ENCODE results near the gene THBD. TPM values are rescaled to one million over a fixed set of nuclear protein-coding genes. Genes with fewer than 3 reads are reported as not detected.

THBD gene
- total RNA-seq = 10 to 100 TPM in 1 of 2 donors, 1 to 10 TPM in 1; 6.6 to 88.4 TPM

- Histone ChIP-seq H3K27me3 (replicated peaks; ENCODE audit: insufficient read depth) (peaks cover 7% of the 10 kb centered on the region), H3K27ac (peak within 1 kb of the TSS; percentile 12 to 27), H3K4me3 (peak within 1 kb of the TSS; percentile 24 to 28), H3K4me1 (replicated peaks) (no peaks in the 10 kb centered on the region), H3K9me3 (no peaks in the 10 kb centered on the region), H3K36me3 (no peaks in the 10 kb centered on the region)
- TF ChIP-seq POLR2A (IDR thresholded peaks at IDR 0.05) (peak; percentile 44), POLR2AphosphoS5 (IDR thresholded peaks at IDR 0.05) (no peak)
- 1% methylated on average over 45 of the region's 79 CpGs for WGBS
- peak; percentile 35 for DNase-seq (ENCODE audit: low spot score)
- intact Hi-C loops (cut with DNase I) = loop anchor here (10.0 kb wide), 2 partner anchors 295 to 355 kb away; no protein-coding TSS in a partner anchor
Measured at GRCh38 chr20:23049201-23050075, at the start of gene THBD. Gene THBD (minus strand): TSS chr20:23049672. CDS start chr20:23049504, 168 bp downstream.

GRCh38 chr20:23097636-23098580 is 48.4 kb upstream of the THBD start:
- H3K27ac ChIP-seq = no peak overlapping the region

GRCh38 chr20:23096986-23097520 is 47.6 kb upstream of the THBD start:
- Histone ChIP-seq H3K4me3 (no peak overlapping the region), H3K9me3 (no peaks in the 10 kb centered on the region), H3K27ac (no peak overlapping the region), H3K27me3 (replicated peaks; ENCODE audit: insufficient read depth) (no peaks in the 10 kb centered on the region), H3K36me3 (no peaks in the 10 kb centered on the region), H3K4me1 (replicated peaks) (no peaks in the 10 kb centered on the region)
- 54% methylated on average over 11 of the region's 11 CpGs for WGBS
- TF ChIP-seq POLR2AphosphoS5 (IDR thresholded peaks at IDR 0.05) (peak; percentile 10), CTCF (IDR thresholded peaks at IDR 0.05) (no peak), POLR2A (IDR thresholded peaks at IDR 0.05) (no peak)
- intact Hi-C loops (cut with DNase I) = no loop called here
- DNase-seq (ENCODE audit: low spot score) = no peak

More at GRCh38 chr20:23097636-23098580, 48.4 kb upstream of the THBD start:
- Histone ChIP-seq H3K36me3 (no peaks in the 10 kb centered on the region), H3K9me3 (no peaks in the 10 kb centered on the region), H3K4me1 (replicated peaks) (no peaks in the 10 kb centered on the region), H3K4me3 (no peak overlapping the region), H3K27me3 (replicated peaks; ENCODE audit: insufficient read depth) (no peaks in the 10 kb centered on the region)
- intact Hi-C loops (cut with DNase I) = no loop called here
- DNase-seq (ENCODE audit: low spot score) = no peak
- no peak for TF ChIP-seq CTCF (IDR thresholded peaks at IDR 0.05)
- no peak for TF ChIP-seq POLR2AphosphoS5 (IDR thresholded peaks at IDR 0.05)
- no peak for TF ChIP-seq POLR2A (IDR thresholded peaks at IDR 0.05)
- WGBS = 79% methylated on average over 16 of the region's 16 CpGs

GRCh38 chr20:23096097-23096496 is 46.6 kb upstream of the THBD start:
- Histone ChIP-seq H3K4me1 (replicated peaks) (no peaks in the 10 kb centered on the region), H3K27ac (no peak overlapping the region)

More at GRCh38 chr20:23096097-23096496, 46.6 kb upstream of the THBD start:
- Histone ChIP-seq H3K27me3 (replicated peaks; ENCODE audit: insufficient read depth) (no peaks in the 10 kb centered on the region), H3K4me3 (no peak overlapping the region), H3K36me3 (no peaks in the 10 kb centered on the region), H3K9me3 (no peaks in the 10 kb centered on the region)
- 97% methylated on average over 3 of the region's 3 CpGs for WGBS
- no peak for TF ChIP-seq POLR2A (IDR thresholded peaks at IDR 0.05)
- no peak for TF ChIP-seq POLR2AphosphoS5 (IDR thresholded peaks at IDR 0.05)
- no peak for TF ChIP-seq CTCF (IDR thresholded peaks at IDR 0.05)
- intact Hi-C loops (cut with DNase I) = no loop called here
- no peak for DNase-seq (ENCODE audit: low spot score)

Data from prostate gland (tissue), 2 donors.